ENCODE results near the gene PHACTR4. TPM values are rescaled to one million over a fixed set of nuclear protein-coding genes. Genes with fewer than 3 reads are reported as not detected.

Gene PHACTR4
- total RNA-seq, 4 donors from 2014 or later = 9.1 to 17.7 (median 13.4) TPM

DNA sequence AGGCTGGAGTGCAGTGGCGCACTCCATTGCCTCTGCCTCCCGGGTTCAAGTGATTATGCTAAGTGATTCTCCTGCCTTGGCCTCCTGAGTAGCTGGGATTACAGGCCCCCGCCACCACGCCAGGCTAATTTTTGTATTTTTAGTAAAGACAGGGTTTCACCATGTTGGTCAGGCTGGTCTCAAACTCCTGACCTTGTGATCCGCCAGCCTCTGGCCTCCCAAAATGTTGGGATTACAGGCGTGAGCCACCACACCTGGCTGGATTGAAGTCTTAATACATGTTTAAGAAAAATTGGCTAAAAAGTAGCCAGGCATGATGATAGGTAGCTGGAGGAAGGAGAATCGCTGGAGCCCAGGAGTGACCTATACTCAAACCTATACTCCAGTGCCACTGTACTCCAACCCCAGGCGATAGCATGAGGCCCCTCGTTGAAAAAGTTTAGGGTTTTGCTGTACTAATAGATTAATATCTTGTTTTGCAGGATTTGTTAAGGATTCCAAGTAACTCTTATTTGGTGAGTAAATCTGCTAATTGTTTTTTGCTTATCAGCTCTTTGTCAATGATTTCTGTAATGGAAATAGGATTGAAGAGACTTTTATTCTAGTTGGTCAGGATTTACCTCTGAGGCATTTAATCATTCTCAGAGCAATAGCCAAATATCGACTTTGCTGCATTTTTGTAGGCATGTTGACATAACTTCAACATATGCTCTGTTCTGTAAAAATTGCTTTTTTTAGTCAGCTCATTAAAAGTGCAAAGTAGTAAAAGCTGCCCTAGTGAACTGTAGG lies 138.3 kb downstream of the PHACTR4 start:
- in situ Hi-C loops (cut with MboI; ENCODE audit: low sequenced_read_pairs in 4 of 4) = loop anchor here in 3 of 4 donors (5.0 to 25.0 kb wide), 4 partner anchors 44 to 379 kb away; partner anchors contain the start of gene TRNAU1AP (in 1 of the 3)
- intact Hi-C loops (cut with DNase I; ENCODE audit: low total_unique reads) = loop anchor here (5.0 kb wide), 1 partner anchor 261 kb away; no protein-coding TSS in a partner anchor
- no peak for TF ChIP-seq POLR2A (IDR thresholded peaks at IDR 0.05)
- TF ChIP-seq, protein P1, sequence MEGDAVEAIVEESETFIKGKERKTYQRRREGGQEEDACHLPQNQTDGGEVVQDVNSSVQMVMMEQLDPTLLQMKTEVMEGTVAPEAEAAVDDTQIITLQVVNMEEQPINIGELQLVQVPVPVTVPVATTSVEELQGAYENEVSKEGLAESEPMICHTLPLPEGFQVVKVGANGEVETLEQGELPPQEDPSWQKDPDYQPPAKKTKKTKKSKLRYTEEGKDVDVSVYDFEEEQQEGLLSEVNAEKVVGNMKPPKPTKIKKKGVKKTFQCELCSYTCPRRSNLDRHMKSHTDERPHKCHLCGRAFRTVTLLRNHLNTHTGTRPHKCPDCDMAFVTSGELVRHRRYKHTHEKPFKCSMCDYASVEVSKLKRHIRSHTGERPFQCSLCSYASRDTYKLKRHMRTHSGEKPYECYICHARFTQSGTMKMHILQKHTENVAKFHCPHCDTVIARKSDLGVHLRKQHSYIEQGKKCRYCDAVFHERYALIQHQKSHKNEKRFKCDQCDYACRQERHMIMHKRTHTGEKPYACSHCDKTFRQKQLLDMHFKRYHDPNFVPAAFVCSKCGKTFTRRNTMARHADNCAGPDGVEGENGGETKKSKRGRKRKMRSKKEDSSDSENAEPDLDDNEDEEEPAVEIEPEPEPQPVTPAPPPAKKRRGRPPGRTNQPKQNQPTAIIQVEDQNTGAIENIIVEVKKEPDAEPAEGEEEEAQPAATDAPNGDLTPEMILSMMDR (IDR thresholded peaks at IDR 0.05 in 4 of 5, conservative IDR thresholded peaks at IDR 0.05 in 1 of 5) = no peak
- Histone ChIP-seq H3K9me3 (no peaks in the 10 kb centered on the region), H3K4me1 (peaks cover 49 to 55% of the 10 kb centered on the region in 2 donors), H3K4me3 (peak overlapping the region; percentile 67 to 83 (median 75)), H3K36me3 (peaks cover 0 to 47% of the 10 kb centered on the region in 2 donors), H3K27ac (peak overlapping the region; percentile 78 to 93 (median 86)), H3K27me3 (no peaks in the 10 kb centered on the region)
- no peak for ATAC-seq
- DNase-seq = no peak

- Histone ChIP-seq H3K36me3 (peaks cover 0 to 52% of the 10 kb centered on the region in 2 donors), H3K9me3 (no peaks in the 10 kb centered on the region), H3K27ac (peak overlapping the region; percentile 78 to 93 (median 86)), H3K4me3 (no peak overlapping the region), H3K4me1 (peaks cover 49 to 55% of the 10 kb centered on the region in 2 donors), H3K27me3 (no peaks in the 10 kb centered on the region)
- in situ Hi-C loops (cut with MboI; ENCODE audit: low sequenced_read_pairs in 4 of 4) (loop anchor here in 3 of 4 donors (5.0 to 25.0 kb wide), 4 partner anchors 44 to 379 kb away; partner anchors contain the start of gene TRNAU1AP (in 1 of the 3)), intact Hi-C loops (cut with DNase I; ENCODE audit: low total_unique reads) (loop anchor here (5.0 kb wide), 1 partner anchor 261 kb away; no protein-coding TSS in a partner anchor)
- TF ChIP-seq, protein P1 (IDR thresholded peaks at IDR 0.05 in 4 of 5, conservative IDR thresholded peaks at IDR 0.05 in 1 of 5) = no peak
- TF ChIP-seq POLR2A (IDR thresholded peaks at IDR 0.05) = no peak
- no peak for DNase-seq
- ATAC-seq = no peak
Measured at GRCh38 chr1:28508435-28508754, 138.9 kb downstream of the PHACTR4 start.

GRCh38 chr1:28509705-28510272 lies 140.2 kb downstream of the PHACTR4 start:
- Histone ChIP-seq H3K9me3 (no peaks in the 10 kb centered on the region), H3K4me3 (no peak overlapping the region), H3K27ac (peak overlapping the region; percentile 1 to 93 (median 79)), H3K4me1 (peaks cover 49 to 55% of the 10 kb centered on the region in 2 donors), H3K27me3 (no peaks in the 10 kb centered on the region), H3K36me3 (peaks cover 0 to 59% of the 10 kb centered on the region in 2 donors)
- ATAC-seq (no peak), DNase-seq (no peak)
- intact Hi-C loops (cut with DNase I; ENCODE audit: low total_unique reads) (loop anchor here (5.0 to 10.0 kb wide), 2 partner anchors 262 to 675 kb away; partner anchors contain the start of gene SRSF4), in situ Hi-C loops (cut with MboI; ENCODE audit: low sequenced_read_pairs in 4 of 4) (loop anchor here (5.0 to 25.0 kb wide), 6 partner anchors 43 to 378 kb away; partner anchors contain the start of gene TRNAU1AP (in 1 of the 4))
- no peak for TF ChIP-seq POLR2A (IDR thresholded peaks at IDR 0.05)
- TF ChIP-seq, protein P1 (IDR thresholded peaks at IDR 0.05 in 4 of 5, conservative IDR thresholded peaks at IDR 0.05 in 1 of 5) = no peak

- no peaks in the 10 kb centered on the region for H3K27me3 ChIP-seq
- DNase-seq (no peak), ATAC-seq (no peak)
- H3K4me1 ChIP-seq = peaks cover 49% of the 10 kb centered on the region in 2 donors
- no peak overlapping the region for H3K4me3 ChIP-seq
- no peaks in the 10 kb centered on the region for H3K9me3 ChIP-seq
- TF ChIP-seq, protein P1 (IDR thresholded peaks at IDR 0.05 in 4 of 5, conservative IDR thresholded peaks at IDR 0.05 in 1 of 5) = no peak
- TF ChIP-seq POLR2A (IDR thresholded peaks at IDR 0.05) = no peak
- H3K36me3 ChIP-seq = peaks cover 0 to 61% of the 10 kb centered on the region in 2 donors
- intact Hi-C loops (cut with DNase I; ENCODE audit: low total_unique reads) (loop anchor here (10.0 kb wide), 1 partner anchor 674 kb away; the partner anchor contains the start of gene SRSF4), in situ Hi-C loops (cut with MboI; ENCODE audit: low sequenced_read_pairs in 4 of 4) (loop anchor here in 3 of 4 donors (10.0 to 25.0 kb wide), 4 partner anchors 94 to 377 kb away; no protein-coding TSS in a partner anchor)
- peak overlapping the region; percentile 1 to 93 (median 79) for H3K27ac ChIP-seq
Measured at GRCh38 chr1:28510273-28510969, 140.9 kb downstream of the PHACTR4 start.

All from gastrocnemius medialis (tissue), 4 donors.